ENCODE measurements around the gene SLC35F2.

DNA sequence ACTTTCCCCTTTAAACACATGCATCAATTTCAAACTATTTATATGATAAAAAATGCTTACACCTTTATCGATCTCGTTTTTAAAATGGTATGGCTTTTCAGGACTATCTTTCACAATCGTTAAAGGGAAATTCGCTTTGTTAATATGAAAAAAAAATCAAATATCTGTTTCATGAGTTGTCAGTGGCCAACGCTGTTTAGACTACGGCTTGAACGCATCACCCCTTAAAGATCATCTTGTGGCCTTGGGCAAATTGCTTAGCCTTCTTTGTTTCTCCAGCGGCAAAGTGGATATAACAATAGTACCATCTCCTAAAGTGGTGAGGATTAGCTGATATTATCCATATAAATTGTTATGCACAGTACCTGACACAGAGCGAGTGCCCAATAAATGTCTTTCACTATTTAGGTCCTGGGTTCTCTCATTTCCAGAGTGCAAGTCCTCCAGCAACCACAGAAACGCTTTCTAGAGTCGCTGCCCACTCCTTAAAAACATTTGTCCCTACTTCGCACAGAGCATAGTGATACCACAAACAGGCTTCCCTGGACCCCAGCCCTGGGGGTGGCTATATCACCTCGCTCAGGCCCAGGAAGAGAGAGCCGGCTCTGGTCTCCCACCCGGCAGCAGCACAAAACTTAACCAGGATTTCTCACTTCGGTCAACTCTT, 904 bp downstream of the SLC35F2 start:
- TF ChIP-seq, protein P1, sequence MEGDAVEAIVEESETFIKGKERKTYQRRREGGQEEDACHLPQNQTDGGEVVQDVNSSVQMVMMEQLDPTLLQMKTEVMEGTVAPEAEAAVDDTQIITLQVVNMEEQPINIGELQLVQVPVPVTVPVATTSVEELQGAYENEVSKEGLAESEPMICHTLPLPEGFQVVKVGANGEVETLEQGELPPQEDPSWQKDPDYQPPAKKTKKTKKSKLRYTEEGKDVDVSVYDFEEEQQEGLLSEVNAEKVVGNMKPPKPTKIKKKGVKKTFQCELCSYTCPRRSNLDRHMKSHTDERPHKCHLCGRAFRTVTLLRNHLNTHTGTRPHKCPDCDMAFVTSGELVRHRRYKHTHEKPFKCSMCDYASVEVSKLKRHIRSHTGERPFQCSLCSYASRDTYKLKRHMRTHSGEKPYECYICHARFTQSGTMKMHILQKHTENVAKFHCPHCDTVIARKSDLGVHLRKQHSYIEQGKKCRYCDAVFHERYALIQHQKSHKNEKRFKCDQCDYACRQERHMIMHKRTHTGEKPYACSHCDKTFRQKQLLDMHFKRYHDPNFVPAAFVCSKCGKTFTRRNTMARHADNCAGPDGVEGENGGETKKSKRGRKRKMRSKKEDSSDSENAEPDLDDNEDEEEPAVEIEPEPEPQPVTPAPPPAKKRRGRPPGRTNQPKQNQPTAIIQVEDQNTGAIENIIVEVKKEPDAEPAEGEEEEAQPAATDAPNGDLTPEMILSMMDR (conservative IDR thresholded peaks at IDR 0.05) = no peak
- no peak for TF ChIP-seq EZH2 (IDR thresholded peaks at IDR 0.05; ENCODE audit: low read depth)
